OCI-LY7 (cell line): ENCODE results near the gene CYP39A1.

Source experiments
- CTCF ChIP-seq: fragments of 200-600 bp; sonication (generic); conservative IDR thresholded peaks from 2 replicates; pipeline ENCODE4 v1.5.1; 2014; ENCODE audit warnings: mild to moderate bottlenecking, antibody characterized with exemption, low read length, moderate library complexity, mixed read lengths
- EZH2phosphoT487 ChIP-seq: fragments of 200-600 bp; sonication (generic); IDR thresholded peaks from 2 replicates; pipeline ENCODE4 v1.6.1; 2018; ENCODE audit warnings: low read depth, borderline replicate concordance, mild to moderate bottlenecking, mixed run types, antibody characterized with exemption, low read length, moderate library complexity, mixed read lengths

GRCh38 chr6:46500382-46500781 is 152.2 kb downstream of the CYP39A1 start:
- TF ChIP-seq CTCF, result no peak
- TF ChIP-seq EZH2phosphoT487, result no peak
